Measurements from ENCODE around the gene KDM5A.
"Not testable (repeated sequence)": the region's sequence is repeated elsewhere in the genome, so short reads cannot be mapped to it uniquely, and the experiment has no call there.

The KDM5A gene

DNA sequence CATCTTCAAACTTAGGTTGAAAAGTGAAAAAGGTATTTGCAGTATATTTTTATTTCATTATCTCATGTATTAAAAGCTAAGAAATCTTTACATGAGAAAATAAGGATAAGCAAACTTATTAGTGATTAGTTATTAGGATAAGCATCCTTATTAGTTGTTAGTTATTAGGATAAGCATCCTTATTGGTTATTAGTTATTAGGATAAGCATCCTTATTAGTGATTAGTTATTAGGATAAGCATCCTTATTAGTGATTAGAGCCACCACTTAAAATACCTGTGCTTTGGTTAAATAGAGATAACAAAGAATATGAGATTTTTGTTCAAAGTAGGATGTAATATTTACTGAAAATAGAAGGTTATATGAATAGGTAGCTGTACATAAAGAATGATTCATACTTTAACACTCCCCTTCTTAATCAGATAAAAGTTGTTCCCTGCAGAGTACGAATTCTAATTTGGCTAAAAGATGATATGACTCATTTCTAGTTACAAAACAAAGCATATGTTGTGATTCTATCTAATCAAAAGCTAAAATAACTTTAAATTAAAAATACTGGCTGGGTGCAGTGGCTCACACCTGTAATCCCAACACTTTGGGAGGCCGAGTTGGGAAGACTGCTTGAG, 56.4 kb downstream of the KDM5A start:
- no peak for DNase-seq (ENCODE audit: low read depth)

DNA sequence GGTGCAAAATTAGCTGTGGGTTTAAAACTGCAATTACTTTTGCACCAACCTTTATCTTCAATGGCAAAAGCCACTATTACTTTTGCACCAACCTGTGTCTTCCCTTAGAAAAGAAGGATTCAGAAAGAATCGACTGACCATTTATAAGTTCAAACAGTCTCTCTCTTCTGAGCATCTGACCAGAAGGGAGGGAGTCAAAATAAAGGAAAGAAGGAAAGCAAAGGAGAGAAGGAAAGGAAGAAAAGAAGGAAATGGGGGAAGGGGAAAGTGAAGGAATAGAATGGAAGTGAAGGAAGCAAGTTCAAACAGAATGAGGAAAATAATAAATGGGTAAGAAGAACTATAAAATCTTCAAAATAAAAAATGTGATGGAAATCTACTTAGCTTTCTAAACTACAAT, 57.8 kb downstream of the KDM5A start:
- DNase-seq (ENCODE audit: low read depth): no peak

GRCh38 chr12:325906-326305, 63.2 kb downstream of the KDM5A start:
- no peak for DNase-seq (ENCODE audit: low read depth)

GRCh38 chr12:323507-323906, 65.6 kb downstream of the KDM5A start:
- no peak for DNase-seq (ENCODE audit: low read depth)

- DNase-seq (ENCODE audit: low read depth): no peak
Observed at GRCh38 chr12:321606-322326, 67.4 kb downstream of the KDM5A start.

GRCh38 chr12:318759-319515, 70.2 kb downstream of the KDM5A start:
- DNase-seq (ENCODE audit: low read depth): no peak

GRCh38 chr12:308511-308910, 80.6 kb downstream of the KDM5A start:
- DNase-seq (ENCODE audit: low read depth): no peak

DNA sequence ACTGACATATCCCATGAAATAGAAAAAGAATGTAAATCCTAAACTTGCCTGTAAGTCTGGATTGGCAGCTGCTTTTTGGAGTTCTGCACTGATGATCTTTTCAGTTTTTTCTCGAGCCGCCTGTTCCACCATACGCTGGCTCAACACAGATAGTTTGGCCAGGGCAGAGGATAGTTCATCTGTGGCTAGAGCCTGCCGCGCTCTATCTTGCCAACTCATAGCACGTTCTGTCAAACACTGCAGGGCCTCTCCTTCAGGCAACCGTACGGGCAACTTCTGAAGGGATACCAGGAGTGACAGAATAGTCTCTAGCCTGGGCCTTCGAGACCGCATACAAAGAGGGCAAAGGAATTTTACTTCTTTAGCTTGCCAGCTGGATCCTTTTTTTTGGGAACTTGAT, 81.7 kb downstream of the KDM5A start:
- DNase-seq (ENCODE audit: low read depth): no peak

- no peak for DNase-seq (ENCODE audit: low read depth)
Observed at GRCh38 chr12:304805-305204, 84.3 kb downstream of the KDM5A start.

GRCh38 chr12:302766-303165, 86.4 kb downstream of the KDM5A start:
- DNase-seq (ENCODE audit: low read depth): not testable (repeated sequence)

DNA sequence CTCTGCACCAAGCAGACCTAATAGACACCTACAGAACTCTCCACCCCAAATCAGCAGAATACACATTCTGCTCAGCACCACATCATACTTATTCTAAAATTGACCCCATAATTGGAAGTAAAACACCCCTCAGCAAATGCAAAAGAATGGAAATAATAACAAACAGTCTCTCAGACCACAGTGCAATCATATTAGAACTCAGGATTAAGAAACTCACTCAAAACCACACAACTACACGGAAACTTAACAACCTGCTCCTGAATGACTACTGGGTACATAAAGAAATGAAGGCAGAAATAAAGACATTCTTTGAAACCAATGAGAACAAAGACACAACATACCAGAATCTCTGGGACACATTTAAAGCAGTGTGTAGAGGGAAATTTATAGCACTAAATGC, 89.0 kb downstream of the KDM5A start:
- not testable (repeated sequence) for DNase-seq (ENCODE audit: low read depth)

DNA sequence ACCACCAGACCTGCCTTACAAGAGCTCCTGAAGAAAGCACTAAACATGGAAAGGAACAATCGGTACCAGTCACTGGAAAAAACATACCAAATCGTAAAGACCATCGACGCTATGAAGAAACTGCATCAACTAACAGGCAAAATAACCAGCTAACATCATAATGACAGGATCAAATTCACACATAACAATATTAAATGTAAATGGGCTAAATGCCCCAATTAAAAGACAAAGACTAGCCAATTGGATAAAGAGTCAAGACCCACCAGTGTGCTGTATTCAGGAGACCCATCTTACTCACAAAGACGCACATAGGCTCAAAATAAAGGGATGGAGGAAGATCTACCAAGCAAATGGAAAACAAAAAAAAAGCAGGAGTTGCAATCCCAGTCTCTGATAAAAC, 89.6 kb downstream of the KDM5A start:
- DNase-seq (ENCODE audit: low read depth): not testable (repeated sequence)

DNA sequence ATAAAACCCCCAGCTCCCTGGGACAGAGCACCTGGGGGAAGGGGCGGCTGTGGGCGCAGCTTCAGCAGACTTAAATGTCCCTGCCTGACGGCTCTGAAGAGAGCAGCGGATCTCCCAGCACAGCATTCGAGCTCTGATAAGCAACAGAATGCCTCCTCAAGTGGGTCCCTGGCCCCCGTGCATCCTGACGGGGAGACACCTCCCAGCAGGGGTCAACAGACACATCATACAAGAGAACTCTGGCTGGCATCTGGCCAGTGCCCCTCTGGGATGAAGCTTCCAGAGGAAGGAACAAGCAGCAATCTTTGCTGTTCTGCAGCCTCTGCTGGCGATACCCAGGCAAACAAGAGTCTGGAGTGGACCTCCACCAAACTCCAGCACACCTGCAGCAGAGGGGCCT, 91.1 kb downstream of the KDM5A start:
- DNase-seq (ENCODE audit: low read depth): not testable (repeated sequence)

- DNase-seq (ENCODE audit: low read depth): no peak
Observed at GRCh38 chr12:295132-295531, 94.0 kb downstream of the KDM5A start.

GRCh38 chr12:293199-293598, 95.9 kb downstream of the KDM5A start:
- DNase-seq (ENCODE audit: low read depth): no peak

DNA sequence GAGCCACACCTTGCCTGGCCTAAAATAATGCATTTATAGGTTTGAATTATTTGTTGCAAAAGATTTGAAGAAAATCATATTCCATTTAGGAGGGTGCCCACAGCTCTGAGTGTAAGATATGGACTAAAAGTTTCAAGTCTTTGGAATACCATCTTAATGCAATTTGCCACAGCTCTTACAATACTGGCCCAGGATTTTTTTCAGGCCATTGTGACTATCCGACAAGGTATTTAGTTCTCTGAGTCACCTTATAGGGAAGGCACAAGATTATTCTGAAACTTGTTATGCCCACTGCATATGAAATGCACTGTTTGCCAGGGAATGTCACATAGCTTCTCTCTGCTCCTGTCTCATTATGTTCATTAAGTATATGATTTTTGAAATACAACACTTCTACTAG, 96.9 kb downstream of the KDM5A start:
- no peak for DNase-seq (ENCODE audit: low read depth)

GRCh38 chr12:291153-291723, 97.9 kb downstream of the KDM5A start:
- no peak for DNase-seq (ENCODE audit: low read depth)

DNA sequence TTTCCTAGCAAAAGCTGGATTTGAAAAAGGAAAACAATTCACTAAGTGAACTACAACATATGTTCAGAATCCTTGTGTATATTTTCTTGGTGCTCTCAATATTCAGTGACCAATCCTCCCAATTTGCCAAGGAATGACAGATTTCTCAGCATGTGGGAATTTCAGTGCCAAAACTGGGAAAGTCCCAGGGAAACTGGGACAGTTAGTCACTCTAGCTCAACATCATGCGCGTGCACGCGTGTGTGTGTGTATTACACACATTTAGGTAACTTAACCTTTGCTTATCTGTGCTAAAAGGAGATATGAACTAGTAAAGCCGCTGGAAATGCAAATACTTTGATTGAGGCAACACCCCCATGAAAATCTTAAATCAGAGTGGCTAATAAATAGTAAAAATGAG, 100.4 kb downstream of the KDM5A start:
- no peak for DNase-seq (ENCODE audit: low read depth)

DNA sequence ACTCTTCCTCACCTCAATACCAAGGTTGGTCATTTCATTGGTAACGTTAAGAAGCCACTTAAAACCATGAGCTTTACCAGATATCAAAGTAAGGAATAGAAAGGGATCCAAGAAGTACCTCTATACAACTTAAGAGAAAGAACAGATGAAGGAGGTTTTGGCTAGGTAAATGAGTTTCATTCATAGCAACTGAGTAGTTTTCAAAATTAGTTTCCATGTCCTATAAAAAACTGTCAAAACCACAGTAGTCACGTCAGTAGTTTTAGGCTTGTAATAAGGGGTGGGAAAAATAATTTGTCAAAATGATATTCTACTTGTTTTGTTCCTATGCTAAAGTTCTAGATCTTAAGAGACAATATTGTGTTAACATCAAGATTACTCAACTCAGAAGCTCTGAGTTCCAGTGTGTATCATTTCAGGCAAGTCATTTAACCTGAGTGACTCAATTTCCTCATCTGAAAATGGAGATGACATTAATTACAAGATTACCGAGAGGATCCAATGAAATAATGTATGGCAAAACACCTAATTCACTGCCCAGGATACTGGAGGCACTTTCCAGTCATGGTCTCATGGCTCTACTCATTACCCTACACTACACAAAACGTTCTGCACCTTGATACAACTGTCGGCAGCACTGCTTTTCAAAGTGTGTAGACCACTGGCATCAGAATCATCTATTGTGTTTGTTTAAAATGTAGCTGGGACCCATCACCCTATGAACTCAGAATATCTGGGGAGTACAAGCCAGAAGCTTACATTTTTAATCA, 102.4 kb downstream of the KDM5A start:
- no peak for DNase-seq (ENCODE audit: low read depth)

- no peak for DNase-seq (ENCODE audit: low read depth)
Observed at GRCh38 chr12:278046-278445, 111.1 kb downstream of the KDM5A start.

DNA sequence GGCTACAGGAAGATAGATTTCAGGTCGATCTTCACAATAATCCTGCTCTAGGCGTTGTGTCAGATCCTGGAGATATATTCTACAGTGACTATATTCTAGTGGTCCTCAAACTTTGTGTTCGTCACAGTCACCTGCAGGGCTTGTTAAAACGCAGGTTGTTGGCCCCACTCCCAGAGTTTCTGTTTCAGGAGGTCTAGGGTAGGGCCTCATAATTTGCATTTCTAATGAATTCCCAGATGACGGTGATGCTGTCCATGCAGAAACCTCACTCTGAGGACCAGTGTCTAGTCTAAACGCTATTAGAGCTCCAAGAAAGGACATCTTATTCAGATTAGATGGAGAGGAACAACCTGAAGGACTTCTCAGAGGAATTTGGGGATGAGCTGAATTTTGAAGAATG, 113.3 kb downstream of the KDM5A start:
- no peak for DNase-seq (ENCODE audit: low read depth)

DNA sequence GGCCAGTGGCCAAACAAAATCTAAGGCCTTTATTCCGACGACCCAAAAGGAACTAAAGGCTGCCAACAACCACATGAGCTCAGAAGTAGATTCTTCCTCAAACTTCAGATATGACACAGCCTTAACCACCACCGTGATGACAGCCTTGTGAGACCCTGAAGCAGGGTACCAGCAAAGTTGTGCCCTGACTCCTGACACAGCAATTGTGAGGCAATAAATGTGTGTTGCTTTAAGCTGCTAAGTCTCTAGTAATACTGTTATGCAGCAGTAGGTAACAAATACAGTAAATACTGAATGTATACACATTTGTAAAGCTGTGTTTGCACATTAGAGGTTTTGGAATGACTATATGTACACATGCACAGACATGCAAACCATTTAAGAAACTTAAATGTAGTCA, 115.7 kb downstream of the KDM5A start:
- no peak for DNase-seq (ENCODE audit: low read depth)
